Measurements from ENCODE around the gene LCN10.
"Not testable (repeated sequence)": the region's sequence is repeated elsewhere in the genome, so short reads cannot be mapped to it uniquely, and the experiment has no call there.

LCN10 gene

GRCh38 chr9:136787690-136788400 lies 45.1 kb upstream of the LCN10 start:
- TF ChIP-seq, protein P1, sequence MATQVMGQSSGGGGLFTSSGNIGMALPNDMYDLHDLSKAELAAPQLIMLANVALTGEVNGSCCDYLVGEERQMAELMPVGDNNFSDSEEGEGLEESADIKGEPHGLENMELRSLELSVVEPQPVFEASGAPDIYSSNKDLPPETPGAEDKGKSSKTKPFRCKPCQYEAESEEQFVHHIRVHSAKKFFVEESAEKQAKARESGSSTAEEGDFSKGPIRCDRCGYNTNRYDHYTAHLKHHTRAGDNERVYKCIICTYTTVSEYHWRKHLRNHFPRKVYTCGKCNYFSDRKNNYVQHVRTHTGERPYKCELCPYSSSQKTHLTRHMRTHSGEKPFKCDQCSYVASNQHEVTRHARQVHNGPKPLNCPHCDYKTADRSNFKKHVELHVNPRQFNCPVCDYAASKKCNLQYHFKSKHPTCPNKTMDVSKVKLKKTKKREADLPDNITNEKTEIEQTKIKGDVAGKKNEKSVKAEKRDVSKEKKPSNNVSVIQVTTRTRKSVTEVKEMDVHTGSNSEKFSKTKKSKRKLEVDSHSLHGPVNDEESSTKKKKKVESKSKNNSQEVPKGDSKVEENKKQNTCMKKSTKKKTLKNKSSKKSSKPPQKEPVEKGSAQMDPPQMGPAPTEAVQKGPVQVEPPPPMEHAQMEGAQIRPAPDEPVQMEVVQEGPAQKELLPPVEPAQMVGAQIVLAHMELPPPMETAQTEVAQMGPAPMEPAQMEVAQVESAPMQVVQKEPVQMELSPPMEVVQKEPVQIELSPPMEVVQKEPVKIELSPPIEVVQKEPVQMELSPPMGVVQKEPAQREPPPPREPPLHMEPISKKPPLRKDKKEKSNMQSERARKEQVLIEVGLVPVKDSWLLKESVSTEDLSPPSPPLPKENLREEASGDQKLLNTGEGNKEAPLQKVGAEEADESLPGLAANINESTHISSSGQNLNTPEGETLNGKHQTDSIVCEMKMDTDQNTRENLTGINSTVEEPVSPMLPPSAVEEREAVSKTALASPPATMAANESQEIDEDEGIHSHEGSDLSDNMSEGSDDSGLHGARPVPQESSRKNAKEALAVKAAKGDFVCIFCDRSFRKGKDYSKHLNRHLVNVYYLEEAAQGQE (IDR thresholded peaks at IDR 0.05; ENCODE audit: insufficient replicate concordance, low read depth) = no peak
- TF ChIP-seq GABPA (IDR thresholded peaks at IDR 0.05; ENCODE audit: low read depth) (no peak), POLR2AphosphoS5 (IDR thresholded peaks at IDR 0.05; ENCODE audit: low read depth) (no peak)
- TF ChIP-seq, protein P2, sequence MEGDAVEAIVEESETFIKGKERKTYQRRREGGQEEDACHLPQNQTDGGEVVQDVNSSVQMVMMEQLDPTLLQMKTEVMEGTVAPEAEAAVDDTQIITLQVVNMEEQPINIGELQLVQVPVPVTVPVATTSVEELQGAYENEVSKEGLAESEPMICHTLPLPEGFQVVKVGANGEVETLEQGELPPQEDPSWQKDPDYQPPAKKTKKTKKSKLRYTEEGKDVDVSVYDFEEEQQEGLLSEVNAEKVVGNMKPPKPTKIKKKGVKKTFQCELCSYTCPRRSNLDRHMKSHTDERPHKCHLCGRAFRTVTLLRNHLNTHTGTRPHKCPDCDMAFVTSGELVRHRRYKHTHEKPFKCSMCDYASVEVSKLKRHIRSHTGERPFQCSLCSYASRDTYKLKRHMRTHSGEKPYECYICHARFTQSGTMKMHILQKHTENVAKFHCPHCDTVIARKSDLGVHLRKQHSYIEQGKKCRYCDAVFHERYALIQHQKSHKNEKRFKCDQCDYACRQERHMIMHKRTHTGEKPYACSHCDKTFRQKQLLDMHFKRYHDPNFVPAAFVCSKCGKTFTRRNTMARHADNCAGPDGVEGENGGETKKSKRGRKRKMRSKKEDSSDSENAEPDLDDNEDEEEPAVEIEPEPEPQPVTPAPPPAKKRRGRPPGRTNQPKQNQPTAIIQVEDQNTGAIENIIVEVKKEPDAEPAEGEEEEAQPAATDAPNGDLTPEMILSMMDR (IDR thresholded peaks at IDR 0.05; ENCODE audit: insufficient read depth, low read length) = peak; percentile 37
- Histone ChIP-seq H3K4me3 (replicated peaks; ENCODE audit: insufficient read depth, low read length) (no peak overlapping the region), H3K27ac (replicated peaks) (no peak overlapping the region), H3K27me3 (ENCODE audit: insufficient read depth, poor library complexity, severe bottlenecking) (no peaks in the 10 kb centered on the region)
- DNase-seq (ENCODE audit: low read depth in 1 of 2, low spot score in 1 of 2) = peak in 1 of 2 experiments; percentile 66

DNA sequence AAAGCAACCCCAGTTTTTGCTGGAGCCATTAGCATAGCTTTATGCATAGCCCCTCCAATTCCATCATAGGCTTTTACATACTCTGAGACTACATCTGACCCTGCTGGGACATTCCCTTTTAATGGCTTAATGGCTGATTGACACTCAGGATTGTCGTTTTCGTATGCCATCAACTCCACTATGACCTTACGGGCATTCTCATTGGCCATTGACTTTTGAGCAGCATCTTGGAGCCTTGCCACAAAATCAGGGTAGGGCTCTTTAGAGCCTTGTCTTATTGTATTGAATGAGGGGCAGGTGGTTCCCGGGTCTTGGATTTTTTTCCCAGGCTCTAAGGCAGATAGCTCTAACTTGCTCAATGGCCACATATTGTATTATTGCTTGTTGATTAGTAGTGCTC lies 44.2 kb upstream of the LCN10 start:
- H3K27ac ChIP-seq (replicated peaks); H3K27me3 ChIP-seq (ENCODE audit: insufficient read depth, poor library complexity, severe bottlenecking); H3K4me3 ChIP-seq (replicated peaks; ENCODE audit: insufficient read depth, low read length); DNase-seq (ENCODE audit: low read depth in 1 of 2, low spot score in 1 of 2): not testable (repeated sequence)

GRCh38 chr9:136786451-136786850 lies 43.7 kb upstream of the LCN10 start:
- no peak overlapping the region for H3K4me3 ChIP-seq (replicated peaks; ENCODE audit: insufficient read depth, low read length)
- no peak overlapping the region for H3K27ac ChIP-seq (replicated peaks)
- no peaks in the 10 kb centered on the region for H3K27me3 ChIP-seq (ENCODE audit: insufficient read depth, poor library complexity, severe bottlenecking)
- DNase-seq (ENCODE audit: low read depth in 1 of 2, low spot score in 1 of 2) = no peak
- TF ChIP-seq, protein P1 (IDR thresholded peaks at IDR 0.05; ENCODE audit: insufficient replicate concordance, low read depth) = no peak
- TF ChIP-seq GABPA (IDR thresholded peaks at IDR 0.05; ENCODE audit: low read depth) (no peak), SPI1 (IDR thresholded peaks at IDR 0.05; ENCODE audit: borderline replicate concordance, low read depth) (no peak), POLR2AphosphoS5 (IDR thresholded peaks at IDR 0.05; ENCODE audit: low read depth) (no peak)
- TF ChIP-seq, protein P2 (IDR thresholded peaks at IDR 0.05; ENCODE audit: insufficient read depth, low read length) = no peak

DNA sequence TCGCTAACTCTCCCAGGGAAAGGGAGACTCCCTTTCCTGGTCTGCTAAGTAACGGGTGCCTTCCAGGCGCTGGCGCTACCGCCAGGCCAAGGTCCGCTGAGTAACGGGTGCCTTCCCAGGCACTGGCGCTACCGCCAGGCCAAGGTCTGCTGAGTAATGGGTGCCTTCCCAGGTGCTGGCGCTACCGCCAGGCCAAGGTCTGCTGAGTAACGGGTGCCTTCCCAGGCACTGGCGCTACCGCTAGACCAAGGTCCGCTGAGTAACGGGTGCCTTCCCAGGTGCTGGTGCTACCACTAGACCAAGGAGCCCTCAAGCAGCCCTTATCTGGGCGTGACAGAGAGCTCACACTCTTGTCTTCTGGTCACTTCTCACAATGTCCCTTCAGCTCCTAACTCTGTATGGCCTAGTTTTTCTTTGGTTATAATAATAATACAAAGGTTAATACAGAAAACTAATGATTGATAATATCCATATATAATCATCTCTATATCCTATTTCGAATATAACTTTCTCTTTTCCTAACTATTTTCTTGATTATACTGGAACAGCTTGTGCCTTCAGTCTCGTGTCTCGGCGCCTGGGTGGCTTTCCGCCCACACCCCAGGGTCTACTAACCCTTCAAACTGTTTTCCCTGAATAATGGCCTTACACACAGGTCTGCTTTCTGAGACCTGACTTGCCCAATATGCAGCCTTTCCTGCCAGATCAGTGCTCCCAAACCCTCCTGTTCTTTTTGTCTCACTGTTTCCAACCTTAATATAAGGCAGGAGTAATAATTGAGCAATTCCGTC lies 43.0 kb upstream of the LCN10 start:
- H3K27me3 ChIP-seq (ENCODE audit: insufficient read depth, poor library complexity, severe bottlenecking); H3K27ac ChIP-seq (replicated peaks); DNase-seq (ENCODE audit: low read depth in 1 of 2, low spot score in 1 of 2); H3K4me3 ChIP-seq (replicated peaks; ENCODE audit: insufficient read depth, low read length): not testable (repeated sequence)
